Ecto neural progenitor cell (in vitro differentiated cells): ENCODE results near the gene WDFY2.
A peak's percentile ranks its signal among the peaks of the same experiment; 100 is the strongest.
"Not testable (repeated sequence)": the region's sequence is repeated elsewhere in the genome, so short reads cannot be mapped to it uniquely, and the experiment has no call there.

Source experiments
- DNase-seq: peaks from one replicate; pipeline ENCODE4 v3.0.0-alpha.2; 2018; ENCODE audit warnings: low spot score

WDFY2 gene

GRCh38 chr13:51564252-51564651, 20.0 kb upstream of the WDFY2 start:
- DNase-seq: no peak

- DNase-seq: no peak
Observed at GRCh38 chr13:51564671-51565070, 19.6 kb upstream of the WDFY2 start.

GRCh38 chr13:51569001-51569400, 15.3 kb upstream of the WDFY2 start:
- not testable (repeated sequence) for DNase-seq

GRCh38 chr13:51576754-51577153, 7.5 kb upstream of the WDFY2 start:
- DNase-seq: no peak

- no peak for DNase-seq
Observed at GRCh38 chr13:51577690-51578089, 6.6 kb upstream of the WDFY2 start.

GRCh38 chr13:51579676-51580075, 4.6 kb upstream of the WDFY2 start:
- no peak for DNase-seq

GRCh38 chr13:51581148-51581820, 3.0 kb upstream of the WDFY2 start:
- DNase-seq: no peak

- DNase-seq: no peak
Observed at GRCh38 chr13:51583469-51583874, 790 bp upstream of the WDFY2 start.

- peak; percentile 79 for DNase-seq
Observed at GRCh38 chr13:51584731-51585672, 740 bp downstream of the WDFY2 start.

- DNase-seq: no peak
Observed at GRCh38 chr13:51585696-51586095, 1.4 kb downstream of the WDFY2 start.

GRCh38 chr13:51587372-51587771, 3.1 kb downstream of the WDFY2 start:
- no peak for DNase-seq

GRCh38 chr13:51588406-51588949, 4.2 kb downstream of the WDFY2 start:
- DNase-seq: no peak

GRCh38 chr13:51589793-51590192, 5.5 kb downstream of the WDFY2 start:
- no peak for DNase-seq

- DNase-seq: no peak
Observed at GRCh38 chr13:51590231-51590970, 6.1 kb downstream of the WDFY2 start.

- no peak for DNase-seq
Observed at GRCh38 chr13:51590971-51591627, 6.8 kb downstream of the WDFY2 start.

- DNase-seq: not testable (repeated sequence)
Observed at GRCh38 chr13:51591938-51592337, 7.7 kb downstream of the WDFY2 start.

- DNase-seq: no peak
Observed at GRCh38 chr13:51594432-51594831, 10.2 kb downstream of the WDFY2 start.

- DNase-seq: no peak
Observed at GRCh38 chr13:51595416-51595815, 11.2 kb downstream of the WDFY2 start.

GRCh38 chr13:51596541-51596940, 12.3 kb downstream of the WDFY2 start:
- no peak for DNase-seq

- DNase-seq: no peak
Observed at GRCh38 chr13:51599444-51600176, 15.3 kb downstream of the WDFY2 start.

- DNase-seq: no peak
Observed at GRCh38 chr13:51600703-51601102, 16.4 kb downstream of the WDFY2 start.
